ENCODE results near the gene APOL3. TPM values are rescaled to one million over a fixed set of nuclear protein-coding genes. Genes with fewer than 3 reads are reported as not detected.
"Not testable (repeated sequence)": the region's sequence is repeated elsewhere in the genome, so short reads cannot be mapped to it uniquely, and the experiment has no call there.

The APOL3 gene
- total RNA-seq, 1 experiment from 2014 or later, result not detected

GRCh38 chr22:36156119-36156514 lies 4.4 kb downstream of the APOL3 start:
- Histone ChIP-seq H3K9me3 (replicated peaks) (no peaks in the 10 kb centered on the region), H3K27me3 (peaks cover 4% of the 10 kb centered on the region; the same call in 1 of the 2 replicates), H3K4me3 (no peak overlapping the region), H3K36me3 (no peaks in the 10 kb centered on the region), H3K4me1 (no peaks in the 10 kb centered on the region), H3K27ac (no peak overlapping the region)
- DNase-seq, result no peak

GRCh38 chr22:36155702-36156101 lies 4.9 kb downstream of the APOL3 start:
- Histone ChIP-seq H3K36me3 (no peaks in the 10 kb centered on the region), H3K4me1 (no peaks in the 10 kb centered on the region), H3K9me3 (replicated peaks) (no peaks in the 10 kb centered on the region), H3K27me3 (peaks cover 5% of the 10 kb centered on the region; the same call in 1 of the 2 replicates), H3K27ac (no peak overlapping the region), H3K4me3 (no peak overlapping the region)
- DNase-seq, result no peak

- Histone ChIP-seq H3K4me1 (no peaks in the 10 kb centered on the region), H3K4me3 (no peak overlapping the region), H3K27ac (no peak overlapping the region), H3K9me3 (replicated peaks) (no peaks in the 10 kb centered on the region), H3K36me3 (no peaks in the 10 kb centered on the region), H3K27me3 (peaks cover 5% of the 10 kb centered on the region; the same call in 1 of the 2 replicates)
- DNase-seq, result no peak
Measured at GRCh38 chr22:36154423-36154945, 6.1 kb downstream of the APOL3 start.

GRCh38 chr22:36153501-36154422 lies 6.8 kb downstream of the APOL3 start:
- Histone ChIP-seq H3K36me3 (no peaks in the 10 kb centered on the region), H3K27me3 (peaks cover 5% of the 10 kb centered on the region; the same call in 1 of the 2 replicates), H3K9me3 (replicated peaks) (no peaks in the 10 kb centered on the region), H3K27ac (no peak overlapping the region), H3K4me3 (no peak overlapping the region), H3K4me1 (no peaks in the 10 kb centered on the region)
- no peak for DNase-seq

- H3K4me3 ChIP-seq; H3K27ac ChIP-seq; H3K4me1 ChIP-seq; H3K36me3 ChIP-seq; H3K9me3 ChIP-seq (replicated peaks); H3K27me3 ChIP-seq; DNase-seq: not testable (repeated sequence)
Measured at GRCh38 chr22:36152821-36153220, 7.7 kb downstream of the APOL3 start.

- no peaks in the 10 kb centered on the region for H3K9me3 ChIP-seq (replicated peaks)
- H3K27ac ChIP-seq, result no peak overlapping the region
Measured at GRCh38 chr22:36152088-36152487, 8.5 kb downstream of the APOL3 start.

GRCh38 chr22:36151006-36151595 lies 9.5 kb downstream of the APOL3 start:
- no peaks in the 10 kb centered on the region for H3K9me3 ChIP-seq (replicated peaks)
- no peak for DNase-seq
- no peaks in the 10 kb centered on the region for H3K4me1 ChIP-seq
- no peak overlapping the region for H3K4me3 ChIP-seq
- peaks cover 3% of the 10 kb centered on the region; the same call in 1 of the 2 replicates for H3K27me3 ChIP-seq
- no peak overlapping the region for H3K27ac ChIP-seq
- no peaks in the 10 kb centered on the region for H3K36me3 ChIP-seq

More at GRCh38 chr22:36152088-36152487, 8.5 kb downstream of the APOL3 start:
- no peaks in the 10 kb centered on the region for H3K4me1 ChIP-seq
- H3K36me3 ChIP-seq, result no peaks in the 10 kb centered on the region
- H3K27me3 ChIP-seq, result peaks cover 3% of the 10 kb centered on the region; the same call in 1 of the 2 replicates
- no peak overlapping the region for H3K4me3 ChIP-seq
- no peak for DNase-seq

- H3K36me3 ChIP-seq, result no peaks in the 10 kb centered on the region
- H3K4me1 ChIP-seq, result no peaks in the 10 kb centered on the region
- peaks cover 3% of the 10 kb centered on the region; the same call in 1 of the 2 replicates for H3K27me3 ChIP-seq
- no peaks in the 10 kb centered on the region for H3K9me3 ChIP-seq (replicated peaks)
- no peak for DNase-seq
- H3K27ac ChIP-seq, result no peak overlapping the region
- H3K4me3 ChIP-seq, result no peak overlapping the region
Measured at GRCh38 chr22:36149441-36149840, 11.1 kb downstream of the APOL3 start.

- H3K9me3 ChIP-seq (replicated peaks), result no peaks in the 10 kb centered on the region
- H3K36me3 ChIP-seq, result no peaks in the 10 kb centered on the region
- H3K27me3 ChIP-seq, result peaks cover 3% of the 10 kb centered on the region; the same call in 1 of the 2 replicates
- H3K4me1 ChIP-seq, result no peaks in the 10 kb centered on the region
- no peak overlapping the region for H3K27ac ChIP-seq
- no peak for DNase-seq
- H3K4me3 ChIP-seq, result no peak overlapping the region
Measured at GRCh38 chr22:36148411-36148810, 12.1 kb downstream of the APOL3 start.

- Histone ChIP-seq H3K27ac (no peak overlapping the region), H3K36me3 (no peaks in the 10 kb centered on the region), H3K4me3 (no peak overlapping the region), H3K4me1 (no peaks in the 10 kb centered on the region), H3K9me3 (replicated peaks) (no peaks in the 10 kb centered on the region), H3K27me3 (peaks cover 3% of the 10 kb centered on the region; the same call in 1 of the 2 replicates)
- DNase-seq, result no peak
Measured at GRCh38 chr22:36147196-36147791, 13.3 kb downstream of the APOL3 start.

GRCh38 chr22:36145881-36146280 lies 14.7 kb downstream of the APOL3 start:
- H3K4me1 ChIP-seq, result no peaks in the 10 kb centered on the region
- no peaks in the 10 kb centered on the region for H3K27me3 ChIP-seq
- H3K4me3 ChIP-seq, result no peak overlapping the region
- DNase-seq, result no peak
- H3K36me3 ChIP-seq, result no peaks in the 10 kb centered on the region
- no peaks in the 10 kb centered on the region for H3K9me3 ChIP-seq (replicated peaks)
- H3K27ac ChIP-seq, result no peak overlapping the region

GRCh38 chr22:36144886-36145541 lies 15.5 kb downstream of the APOL3 start:
- Histone ChIP-seq H3K36me3 (no peaks in the 10 kb centered on the region), H3K4me3 (no peak overlapping the region), H3K9me3 (replicated peaks) (no peaks in the 10 kb centered on the region), H3K27me3 (no peaks in the 10 kb centered on the region), H3K4me1 (no peaks in the 10 kb centered on the region), H3K27ac (no peak overlapping the region)
- peak; percentile 57 to 63 for DNase-seq

GRCh38 chr22:36143956-36144355 lies 16.6 kb downstream of the APOL3 start:
- no peaks in the 10 kb centered on the region for H3K36me3 ChIP-seq
- H3K27ac ChIP-seq, result no peak overlapping the region
- no peaks in the 10 kb centered on the region for H3K27me3 ChIP-seq
- no peaks in the 10 kb centered on the region for H3K4me1 ChIP-seq
- no peak for DNase-seq
- H3K9me3 ChIP-seq (replicated peaks), result no peaks in the 10 kb centered on the region
- H3K4me3 ChIP-seq, result no peak overlapping the region

GRCh38 chr22:36143066-36143815 lies 17.3 kb downstream of the APOL3 start:
- DNase-seq, result no peak
- no peaks in the 10 kb centered on the region for H3K27me3 ChIP-seq
- H3K36me3 ChIP-seq, result no peaks in the 10 kb centered on the region
- no peaks in the 10 kb centered on the region for H3K4me1 ChIP-seq
- H3K9me3 ChIP-seq (replicated peaks), result no peaks in the 10 kb centered on the region
- H3K4me3 ChIP-seq, result no peak overlapping the region
- H3K27ac ChIP-seq, result no peak overlapping the region
